HG02885 (cell line): ENCODE results near the gene ITFG1.
"Not testable (repeated sequence)": the region's sequence is repeated elsewhere in the genome, so short reads cannot be mapped to it uniquely, and the experiment has no call there.

ENCODE experiments used
- ATAC-seq: cut with Tn5 transposase; IDR thresholded peaks from one replicate; pipeline ENCODE4 v1.9.1; 2021; ENCODE audit warnings: mild to moderate bottlenecking; ENCODE audit not compliant: unreplicated experiment, poor library complexity

The ITFG1 gene

GRCh38 chr16:47260503-47260902 is 200.4 kb downstream of the ITFG1 start:
- ATAC-seq, result no peak

GRCh38 chr16:47258874-47259461 is 201.9 kb downstream of the ITFG1 start:
- ATAC-seq, result no peak

GRCh38 chr16:47254756-47255155 is 206.1 kb downstream of the ITFG1 start:
- ATAC-seq, result no peak

GRCh38 chr16:47250983-47251382 is 209.9 kb downstream of the ITFG1 start:
- ATAC-seq, result no peak

GRCh38 chr16:47247690-47248089 is 213.2 kb downstream of the ITFG1 start:
- ATAC-seq, result no peak

GRCh38 chr16:47244206-47244605 is 216.7 kb downstream of the ITFG1 start:
- no peak for ATAC-seq

GRCh38 chr16:47241061-47241460 is 219.8 kb downstream of the ITFG1 start:
- no peak for ATAC-seq

GRCh38 chr16:47236716-47237115 is 224.1 kb downstream of the ITFG1 start:
- ATAC-seq, result no peak

GRCh38 chr16:47230296-47230695 is 230.6 kb downstream of the ITFG1 start:
- no peak for ATAC-seq

- ATAC-seq, result no peak
These were observed 231.5 kb downstream of the ITFG1 start for GRCh38 chr16:47229053-47230050.

GRCh38 chr16:47228241-47228640 is 232.6 kb downstream of the ITFG1 start:
- ATAC-seq, result no peak

- ATAC-seq, result no peak
These were observed 247.0 kb downstream of the ITFG1 start for GRCh38 chr16:47213761-47214440.

GRCh38 chr16:47211218-47211617 is 249.6 kb downstream of the ITFG1 start:
- ATAC-seq, result no peak

GRCh38 chr16:47204736-47205504 is 255.9 kb downstream of the ITFG1 start:
- ATAC-seq, result no peak

GRCh38 chr16:47203433-47203832 is 257.4 kb downstream of the ITFG1 start:
- ATAC-seq, result not testable (repeated sequence)

GRCh38 chr16:47198180-47198575 is 262.7 kb downstream of the ITFG1 start:
- no peak for ATAC-seq

- no peak for ATAC-seq
These were observed 263.2 kb downstream of the ITFG1 start for GRCh38 chr16:47197536-47198179.

- no peak for ATAC-seq
These were observed 264.4 kb downstream of the ITFG1 start for GRCh38 chr16:47196457-47196856.

- ATAC-seq, result no peak
These were observed 278.5 kb downstream of the ITFG1 start for GRCh38 chr16:47182318-47182717.

GRCh38 chr16:47181066-47181465 is 279.8 kb downstream of the ITFG1 start:
- ATAC-seq, result not testable (repeated sequence)
